ENCODE measurements around the gene XBP1. TPM values are rescaled to one million over a fixed set of nuclear protein-coding genes. Genes with fewer than 3 reads are reported as not detected.

XBP1 gene
- total and polyA plus RNA-seq, 2 of the 13 experiments (the other 11 are each of a cell fraction or from before 2014, with no cell fraction given) = 416 to 427 TPM

- no peak for TF ChIP-seq ZUFSP (CRISPR knock-in tag; IDR thresholded peaks at IDR 0.05; ENCODE audit: borderline replicate concordance)
- TF ChIP-seq HDAC2 (CRISPR knock-in tag; IDR thresholded peaks at IDR 0.05) = peak; percentile 90
- TF ChIP-seq HNF4G (IDR thresholded peaks at IDR 0.05; ENCODE audit: borderline replicate concordance, low read depth, low read length) = peak; percentile 94
- TF ChIP-seq HNF4G (CRISPR knock-in tag; IDR thresholded peaks at IDR 0.05; ENCODE audit: borderline replicate concordance, low read depth) = peak; percentile 90; the same call in 1 of the 2 replicates
- peak; percentile 62; the same call in 1 of the 2 replicates for TF ChIP-seq ZNF574 (CRISPR knock-in tag; IDR thresholded peaks at IDR 0.05)
- 0 out of 2 replicates have a peak, but pooled peaks have one; percentile 26 for TF ChIP-seq DR1 (CRISPR knock-in tag; IDR thresholded peaks at IDR 0.05)
- TF ChIP-seq ZNF7 (CRISPR knock-in tag; IDR thresholded peaks at IDR 0.05) = peak; percentile 97
- TF ChIP-seq SOX6 (IDR thresholded peaks at IDR 0.05) = no peak
- peak; percentile 92 for TF ChIP-seq SOX6 (CRISPR knock-in tag; IDR thresholded peaks at IDR 0.05)
- no peak for TF ChIP-seq NONO (IDR thresholded peaks at IDR 0.05)
- TF ChIP-seq NONO (CRISPR knock-in tag; conservative IDR thresholded peaks at IDR 0.05) = peak; percentile 61
- TF ChIP-seq KLF6 (CRISPR knock-in tag; IDR thresholded peaks at IDR 0.05) = no peak
- TF ChIP-seq SP140L (CRISPR knock-in tag; IDR thresholded peaks at IDR 0.05; ENCODE audit: borderline replicate concordance) = no peak
- TF ChIP-seq ATRX (CRISPR knock-in tag; IDR thresholded peaks at IDR 0.05; ENCODE audit: borderline replicate concordance) = no peak
- TF ChIP-seq HDAC1 (CRISPR knock-in tag; IDR thresholded peaks at IDR 0.05) = peak; percentile 83
- TF ChIP-seq ZNF430 (CRISPR knock-in tag; IDR thresholded peaks at IDR 0.05) = peak; percentile 64; the same call in 1 of the 2 replicates
- TF ChIP-seq ZNF264 (CRISPR knock-in tag; IDR thresholded peaks at IDR 0.05) = peak; percentile 2; the same call in 1 of the 2 replicates
- TF ChIP-seq KDM6A (CRISPR knock-in tag; IDR thresholded peaks at IDR 0.05; ENCODE audit: low read depth) = peak; percentile 95
- peak; percentile 82 for TF ChIP-seq SAP130 (CRISPR knock-in tag; IDR thresholded peaks at IDR 0.05; ENCODE audit: low read depth)
- no peak for TF ChIP-seq IRF1 (CRISPR knock-in tag; IDR thresholded peaks at IDR 0.05; ENCODE audit: low read depth)
- no peak for TF ChIP-seq ZNF597 (CRISPR knock-in tag; IDR thresholded peaks at IDR 0.05)
- TF ChIP-seq SMARCC2 (IDR thresholded peaks at IDR 0.05) = 0 out of 2 replicates have a peak, but pooled peaks have one; percentile 27
- TF ChIP-seq HNRNPL (IDR thresholded peaks at IDR 0.05; ENCODE audit: low read depth, low read length) = peak; percentile 84
- TF ChIP-seq ZNF205 (CRISPR knock-in tag; IDR thresholded peaks at IDR 0.05) = peak; percentile 66; the same call in 1 of the 2 replicates
- TF ChIP-seq KDM1A (CRISPR knock-in tag; IDR thresholded peaks at IDR 0.05) = peak; percentile 69; the same call in 1 of the 2 replicates
These were observed 19.1 kb upstream of the XBP1 start (continued) for GRCh38 chr22:28819253-28820096.

Measured in HepG2 (cell line).